Keratinocyte (primary cell): ENCODE measurements around the gene MXRA7.

Experiments used
- CTCF ChIP-seq, 3 experiments: IDR thresholded peaks in 1 of 3; conservative IDR thresholded peaks in 1 of 3; optimal IDR thresholded peaks in 1 of 3; 2 replicates in 2 of 3; 3 replicates in 1 of 3; pipeline versions ENCODE3 to v1.5.1; 2011; ENCODE audit warnings: low read length in 3 of 3, mild to moderate bottlenecking in 3 of 3, moderate library complexity in 2 of 3, control low read depth in 1 of 3, inconsistent platforms in 1 of 3; ENCODE audit not compliant: insufficient read depth in 2 of 3; ENCODE audit errors: extremely low read depth in 1 of 3
- EZH2 ChIP-seq: IDR thresholded peaks from one replicate; pipeline ENCODE4 v1.6.1; 2012; ENCODE audit warnings: inconsistent platforms, mild to moderate bottlenecking, low read length, moderate library complexity

- TF ChIP-seq CTCF (optimal IDR thresholded peaks at IDR 0.05 in 1 of 3, IDR thresholded peaks at IDR 0.05 in 1 of 3, conservative IDR thresholded peaks at IDR 0.05 in 1 of 3; ENCODE audit: extremely low read depth in 1 of 3, insufficient read depth in 2 of 3, low read length in 3 of 3) (no peak), EZH2 (no peak)
These were observed 50.1 kb downstream of the MXRA7 start for GRCh38 chr17:76660656-76661042.
